K562 (cell line): ENCODE results near the gene LMOD1. TPM values are rescaled to one million over a fixed set of nuclear protein-coding genes. Genes with fewer than 3 reads are reported as not detected.

Experiments
- ATF6 ChIP-seq: sonication (generic); formaldehyde crosslinking; IDR thresholded peaks from 2 replicates; pipeline ENCODE4 v1.4.0; 2020; ENCODE audit warnings: mild to moderate bottlenecking, missing genetic modification reagents
- FOXK2 ChIP-seq, 2 experiments: fragments of 450-650 bp; IDR thresholded peaks in 1 of 2; conservative IDR thresholded peaks in 1 of 2; 2 replicates each; pipeline ENCODE4 v1.6.1; 2016; ENCODE audit warnings: low read depth in 2 of 2, mild to moderate bottlenecking in 1 of 2
- KDM4B ChIP-seq, 2 experiments: fragments of 450-650 bp in 1 of 2; sonication (generic) in 1 of 2; IDR thresholded peaks; 2 replicates each; pipeline ENCODE4 v1.6.1; 2016 to 2017; ENCODE audit warnings: borderline replicate concordance in 2 of 2, antibody characterized with exemption in 1 of 2, low read depth in 1 of 2, mild to moderate bottlenecking in 1 of 2
- MCM7 ChIP-seq, 2 experiments: fragments of 450-650 bp; IDR thresholded peaks; 2 replicates each; pipeline ENCODE4 v1.6.1; 2016 to 2018
- MNT ChIP-seq, 2 experiments: fragments of 450-650 bp; conservative IDR thresholded peaks; 2 replicates each; pipeline ENCODE4 v1.6.1; 2017; ENCODE audit warnings: mild to moderate bottlenecking in 2 of 2, moderate library complexity in 2 of 2
- NR4A1 ChIP-seq, 2 experiments: fragments of 250-450 bp in 1 of 2; fragments of 450-650 bp in 1 of 2; sonication (Bioruptor Pico) in 1 of 2; IDR thresholded peaks; 2 replicates each; pipeline versions ENCODE4 v1.4.0 to v1.6.1; 2016 to 2020; ENCODE audit warnings: mild to moderate bottlenecking in 2 of 2, missing compliant biosample characterization in 1 of 2, missing genetic modification characterization in 1 of 2, moderate library complexity in 1 of 2
- RAD21 ChIP-seq, 2 experiments: fragments of 250-450 bp in 1 of 2; fragments of 450-650 bp in 1 of 2; sonication (Bioruptor Pico) in 1 of 2; formaldehyde crosslinking in 1 of 2; IDR thresholded peaks in 1 of 2; conservative IDR thresholded peaks in 1 of 2; 2 replicates each; pipeline versions ENCODE4 v1.4.0 to v1.8.0; 2020 to 2022; ENCODE audit warnings: mild to moderate bottlenecking in 2 of 2, moderate library complexity in 1 of 2
- SOX6 ChIP-seq: fragments of 450-650 bp; IDR thresholded peaks from 2 replicates; pipeline ENCODE4 v1.6.1; 2014; ENCODE audit warnings: mild to moderate bottlenecking
- ZFP1 ChIP-seq: fragments of 450-650 bp; formaldehyde crosslinking; IDR thresholded peaks from 2 replicates; pipeline ENCODE4 v1.4.0; 2020; ENCODE audit warnings: mild to moderate bottlenecking, mixed read lengths
- ZNF175 ChIP-seq: fragments of 200-800 bp; sonication (Bioruptor generic); IDR thresholded peaks from 2 replicates; pipeline ENCODE4 v1.6.1; 2016; ENCODE audit warnings: low read depth, mild to moderate bottlenecking, missing genetic modification characterization, missing compliant biosample characterization
- ZNF224 ChIP-seq: sonication (generic); formaldehyde crosslinking; IDR thresholded peaks from 2 replicates; pipeline ENCODE4 v1.8.0; 2022; ENCODE audit warnings: mild to moderate bottlenecking, missing genetic modification reagents
- ZNF324 ChIP-seq: fragments of 250-450 bp; sonication (Bioruptor Pico); IDR thresholded peaks from 2 replicates; pipeline ENCODE4 v1.4.0; 2020; ENCODE audit warnings: mild to moderate bottlenecking
- ZNF583 ChIP-seq: fragments of 250-450 bp; sonication (Bioruptor Pico); IDR thresholded peaks from 2 replicates; pipeline ENCODE4 v1.4.0; 2020
- ZNF717 ChIP-seq: fragments of 250-450 bp; sonication (Bioruptor Pico); IDR thresholded peaks from 2 replicates; pipeline ENCODE4 v1.5.0; 2021
- polyA plus RNA-seq, 8 experiments: library from polyadenylated mRNA; depleted of rRNA in 4 of 8; stranded (reverse) in 5 of 8; unstranded in 3 of 8; fragments of >200 nt; fragmentation: Nextera tagmentation in 2 of 8; fragmentation: Illumina TruSeq in 1 of 8; extraction: Ambion mirVana in 2 of 8; extraction: Trizol in 1 of 8; gene quantifications; 2 replicates each; pipeline versions ENCODE4 v1.2.1 to v1.2.3, GENCODE V29; 2011 to 2014; ENCODE audit warnings: inconsistent platforms in 1 of 8, missing spikeins in 1 of 8
- total RNA-seq, 7 experiments: library from RNA; depleted of rRNA in 6 of 7; stranded (reverse); fragments of >200 nt in 6 of 7; fragmentation: Illumina TruSeq in 2 of 7; extraction: Trizol in 2 of 7; gene quantifications; 2 replicates each; pipeline versions ENCODE4 v1.2.1 to v1.2.3, GENCODE V29; 2011 to 2021; ENCODE audit warnings: low replicate concordance in 1 of 7
- TF ChIP-seq, protein P1 (sequence below): IDR thresholded peaks from 2 replicates; pipeline ENCODE4 v1.6.1; 2011; ENCODE audit warnings: borderline replicate concordance, low read depth, mild to moderate bottlenecking, moderate library complexity, low read length; ENCODE audit not compliant: insufficient read depth, poor library complexity, severe bottlenecking
- TF ChIP-seq, protein P2 (sequence below), 2 experiments: fragments of 450-650 bp in 1 of 2; IDR thresholded peaks; 2 replicates each; pipeline ENCODE4 v1.6.1; 2011 to 2017; ENCODE audit warnings: low read depth in 2 of 2, antibody characterized with exemption in 1 of 2, borderline replicate concordance in 1 of 2, low read length in 1 of 2, mild to moderate bottlenecking in 1 of 2, mixed read lengths in 1 of 2; ENCODE audit not compliant: control insufficient read depth in 1 of 2

LMOD1 gene
- total and polyA plus RNA-seq, 9 of the 15 experiments (the other 6 are each of a cell fraction or from before 2014, with no cell fraction given) = 0.03 to 0.54 (median 0.38) TPM; not detected in 1

GRCh38 chr1:201954263-201955008 is 8.1 kb upstream of the LMOD1 start (continued):
- TF ChIP-seq, protein P1, sequence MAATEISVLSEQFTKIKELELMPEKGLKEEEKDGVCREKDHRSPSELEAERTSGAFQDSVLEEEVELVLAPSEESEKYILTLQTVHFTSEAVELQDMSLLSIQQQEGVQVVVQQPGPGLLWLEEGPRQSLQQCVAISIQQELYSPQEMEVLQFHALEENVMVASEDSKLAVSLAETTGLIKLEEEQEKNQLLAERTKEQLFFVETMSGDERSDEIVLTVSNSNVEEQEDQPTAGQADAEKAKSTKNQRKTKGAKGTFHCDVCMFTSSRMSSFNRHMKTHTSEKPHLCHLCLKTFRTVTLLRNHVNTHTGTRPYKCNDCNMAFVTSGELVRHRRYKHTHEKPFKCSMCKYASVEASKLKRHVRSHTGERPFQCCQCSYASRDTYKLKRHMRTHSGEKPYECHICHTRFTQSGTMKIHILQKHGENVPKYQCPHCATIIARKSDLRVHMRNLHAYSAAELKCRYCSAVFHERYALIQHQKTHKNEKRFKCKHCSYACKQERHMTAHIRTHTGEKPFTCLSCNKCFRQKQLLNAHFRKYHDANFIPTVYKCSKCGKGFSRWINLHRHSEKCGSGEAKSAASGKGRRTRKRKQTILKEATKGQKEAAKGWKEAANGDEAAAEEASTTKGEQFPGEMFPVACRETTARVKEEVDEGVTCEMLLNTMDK = no peak
- TF ChIP-seq RAD21 (CRISPR knock-in tag; conservative IDR thresholded peaks at IDR 0.05 in 1 of 2, IDR thresholded peaks at IDR 0.05 in 1 of 2) (no peak), MCM7 (IDR thresholded peaks at IDR 0.05) (0 out of 4 replicates have a peak, but pooled peaks of 1 of the 2 experiments have one; percentile 82), NR4A1 (CRISPR knock-in tag; IDR thresholded peaks at IDR 0.05) (no peak), NR4A1 (tag; IDR thresholded peaks at IDR 0.05) (no peak), ZNF175 (CRISPR knock-in tag) (no peak), ZNF324 (no peak), ATF6 (CRISPR knock-in tag) (peak; percentile 67; the same call in 1 of the 2 replicates), MNT (conservative IDR thresholded peaks at IDR 0.05) (no peak), FOXK2 (conservative IDR thresholded peaks at IDR 0.05 in 1 of 2, IDR thresholded peaks at IDR 0.05 in 1 of 2; ENCODE audit: low read depth in 2 of 2) (no peak), ZNF717 (no peak), SOX6 (no peak), KDM4B (IDR thresholded peaks at IDR 0.05; ENCODE audit: borderline replicate concordance in 2 of 2, low read depth in 1 of 2) (no peak), ZNF224 (CRISPR knock-in tag) (no peak), ZNF583 (CRISPR knock-in tag) (no peak), ZFP1 (CRISPR knock-in tag) (no peak)
- TF ChIP-seq, protein P2, sequence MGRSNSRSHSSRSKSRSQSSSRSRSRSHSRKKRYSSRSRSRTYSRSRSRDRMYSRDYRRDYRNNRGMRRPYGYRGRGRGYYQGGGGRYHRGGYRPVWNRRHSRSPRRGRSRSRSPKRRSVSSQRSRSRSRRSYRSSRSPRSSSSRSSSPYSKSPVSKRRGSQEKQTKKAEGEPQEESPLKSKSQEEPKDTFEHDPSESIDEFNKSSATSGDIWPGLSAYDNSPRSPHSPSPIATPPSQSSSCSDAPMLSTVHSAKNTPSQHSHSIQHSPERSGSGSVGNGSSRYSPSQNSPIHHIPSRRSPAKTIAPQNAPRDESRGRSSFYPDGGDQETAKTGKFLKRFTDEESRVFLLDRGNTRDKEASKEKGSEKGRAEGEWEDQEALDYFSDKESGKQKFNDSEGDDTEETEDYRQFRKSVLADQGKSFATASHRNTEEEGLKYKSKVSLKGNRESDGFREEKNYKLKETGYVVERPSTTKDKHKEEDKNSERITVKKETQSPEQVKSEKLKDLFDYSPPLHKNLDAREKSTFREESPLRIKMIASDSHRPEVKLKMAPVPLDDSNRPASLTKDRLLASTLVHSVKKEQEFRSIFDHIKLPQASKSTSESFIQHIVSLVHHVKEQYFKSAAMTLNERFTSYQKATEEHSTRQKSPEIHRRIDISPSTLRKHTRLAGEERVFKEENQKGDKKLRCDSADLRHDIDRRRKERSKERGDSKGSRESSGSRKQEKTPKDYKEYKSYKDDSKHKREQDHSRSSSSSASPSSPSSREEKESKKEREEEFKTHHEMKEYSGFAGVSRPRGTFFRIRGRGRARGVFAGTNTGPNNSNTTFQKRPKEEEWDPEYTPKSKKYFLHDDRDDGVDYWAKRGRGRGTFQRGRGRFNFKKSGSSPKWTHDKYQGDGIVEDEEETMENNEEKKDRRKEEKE (IDR thresholded peaks at IDR 0.05; ENCODE audit: borderline replicate concordance in 1 of 2, control insufficient read depth in 1 of 2, low read depth in 2 of 2, low read length in 1 of 2) = no peak
